AG09309 (cell line): Measurements from ENCODE around the gene PRKCA.
A peak's percentile ranks its signal among the peaks of the same experiment; 100 is the strongest.

Experiments
- DNase-seq: peaks from one replicate; pipeline ENCODE4 v3.0.0-alpha.2; 2010; ENCODE audit warnings: low read depth
- H3K4me3 ChIP-seq: 2 replicates; pipeline ENCODE4 v1.5.1; 2011; ENCODE audit warnings: mild to moderate bottlenecking, low read depth, low read length, moderate library complexity; ENCODE audit not compliant: control insufficient read depth
- TF ChIP-seq, protein P1 (sequence below): IDR thresholded peaks from 2 replicates; pipeline ENCODE4 v1.5.1; 2011; ENCODE audit warnings: mild to moderate bottlenecking, low read depth, low read length, inconsistent platforms; ENCODE audit not compliant: insufficient read depth, control insufficient read depth; ENCODE audit errors: missing control alignments

The PRKCA gene

DNA sequence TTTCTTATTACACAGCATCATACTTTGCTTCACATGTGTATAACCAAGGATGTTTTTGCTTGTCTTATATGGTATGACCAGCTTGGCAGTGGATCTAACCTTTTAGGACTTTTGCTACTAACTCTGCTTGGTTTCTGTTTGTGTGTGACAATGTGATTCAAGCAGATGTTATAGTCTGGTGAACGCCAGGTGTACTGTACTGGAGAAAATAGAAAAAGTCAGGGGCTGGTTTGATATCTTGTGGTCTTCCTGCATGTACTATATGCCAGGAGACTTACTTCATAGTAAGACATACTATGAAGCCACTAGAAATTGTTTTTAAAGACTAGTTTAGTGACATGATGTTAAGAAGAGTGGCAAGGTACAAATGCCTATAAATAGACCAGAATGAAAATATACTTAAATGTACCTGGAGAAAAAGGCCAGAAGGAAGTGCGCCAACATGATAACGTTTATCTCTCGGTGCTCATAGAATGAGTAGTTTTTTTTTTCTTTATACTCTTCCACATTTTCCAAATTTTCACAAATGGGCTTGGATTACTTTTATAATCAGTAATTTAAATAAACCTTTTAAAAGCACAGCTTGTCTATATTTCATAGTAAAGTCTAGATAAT is 112.3 kb downstream of the PRKCA start:
- DNase-seq: no peak
- TF ChIP-seq, protein P1, sequence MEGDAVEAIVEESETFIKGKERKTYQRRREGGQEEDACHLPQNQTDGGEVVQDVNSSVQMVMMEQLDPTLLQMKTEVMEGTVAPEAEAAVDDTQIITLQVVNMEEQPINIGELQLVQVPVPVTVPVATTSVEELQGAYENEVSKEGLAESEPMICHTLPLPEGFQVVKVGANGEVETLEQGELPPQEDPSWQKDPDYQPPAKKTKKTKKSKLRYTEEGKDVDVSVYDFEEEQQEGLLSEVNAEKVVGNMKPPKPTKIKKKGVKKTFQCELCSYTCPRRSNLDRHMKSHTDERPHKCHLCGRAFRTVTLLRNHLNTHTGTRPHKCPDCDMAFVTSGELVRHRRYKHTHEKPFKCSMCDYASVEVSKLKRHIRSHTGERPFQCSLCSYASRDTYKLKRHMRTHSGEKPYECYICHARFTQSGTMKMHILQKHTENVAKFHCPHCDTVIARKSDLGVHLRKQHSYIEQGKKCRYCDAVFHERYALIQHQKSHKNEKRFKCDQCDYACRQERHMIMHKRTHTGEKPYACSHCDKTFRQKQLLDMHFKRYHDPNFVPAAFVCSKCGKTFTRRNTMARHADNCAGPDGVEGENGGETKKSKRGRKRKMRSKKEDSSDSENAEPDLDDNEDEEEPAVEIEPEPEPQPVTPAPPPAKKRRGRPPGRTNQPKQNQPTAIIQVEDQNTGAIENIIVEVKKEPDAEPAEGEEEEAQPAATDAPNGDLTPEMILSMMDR: no peak
- H3K4me3 ChIP-seq: no peak overlapping the region

DNA sequence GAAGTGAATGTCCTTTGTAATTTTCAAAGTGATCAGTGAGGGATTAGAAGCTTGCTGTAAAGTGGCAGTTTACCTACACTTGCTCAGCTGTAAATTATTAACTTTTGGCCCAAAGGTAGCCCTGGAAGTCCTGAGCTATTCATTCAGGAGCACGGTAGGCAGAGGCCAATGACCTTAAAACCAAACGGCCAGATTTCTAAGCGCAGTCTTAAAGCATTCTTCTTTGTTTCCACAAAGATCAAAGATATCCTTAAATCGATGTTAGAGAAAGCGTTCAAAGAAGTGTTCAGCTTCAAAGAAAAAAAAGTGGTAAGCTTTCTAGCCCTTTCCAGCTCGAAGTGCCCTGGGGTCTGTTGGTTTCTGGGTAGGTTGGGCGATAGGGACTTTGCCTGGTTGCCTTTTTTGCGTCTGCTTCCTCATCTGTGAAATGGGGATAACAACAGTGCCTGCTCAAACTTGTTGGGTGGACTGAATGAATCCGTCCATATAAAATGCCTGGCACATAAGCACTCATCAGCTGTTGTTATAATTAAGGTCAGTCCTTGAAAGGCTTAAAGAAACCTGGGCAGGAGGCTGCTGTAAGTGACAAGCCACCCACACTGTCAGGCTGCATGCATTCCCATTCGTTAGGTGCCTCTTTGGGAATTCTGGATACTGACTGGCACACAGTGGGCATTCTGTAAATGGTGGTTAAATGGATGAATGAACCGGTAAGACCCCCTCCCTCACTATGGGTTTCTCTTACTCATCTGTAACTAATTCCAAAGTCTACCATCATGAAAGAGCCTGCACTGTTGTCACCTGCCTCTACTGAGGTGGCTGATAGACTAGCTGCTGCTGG is 113.2 kb downstream of the PRKCA start:
- no peak overlapping the region for H3K4me3 ChIP-seq
- TF ChIP-seq, protein P1: no peak
- DNase-seq: no peak

DNA sequence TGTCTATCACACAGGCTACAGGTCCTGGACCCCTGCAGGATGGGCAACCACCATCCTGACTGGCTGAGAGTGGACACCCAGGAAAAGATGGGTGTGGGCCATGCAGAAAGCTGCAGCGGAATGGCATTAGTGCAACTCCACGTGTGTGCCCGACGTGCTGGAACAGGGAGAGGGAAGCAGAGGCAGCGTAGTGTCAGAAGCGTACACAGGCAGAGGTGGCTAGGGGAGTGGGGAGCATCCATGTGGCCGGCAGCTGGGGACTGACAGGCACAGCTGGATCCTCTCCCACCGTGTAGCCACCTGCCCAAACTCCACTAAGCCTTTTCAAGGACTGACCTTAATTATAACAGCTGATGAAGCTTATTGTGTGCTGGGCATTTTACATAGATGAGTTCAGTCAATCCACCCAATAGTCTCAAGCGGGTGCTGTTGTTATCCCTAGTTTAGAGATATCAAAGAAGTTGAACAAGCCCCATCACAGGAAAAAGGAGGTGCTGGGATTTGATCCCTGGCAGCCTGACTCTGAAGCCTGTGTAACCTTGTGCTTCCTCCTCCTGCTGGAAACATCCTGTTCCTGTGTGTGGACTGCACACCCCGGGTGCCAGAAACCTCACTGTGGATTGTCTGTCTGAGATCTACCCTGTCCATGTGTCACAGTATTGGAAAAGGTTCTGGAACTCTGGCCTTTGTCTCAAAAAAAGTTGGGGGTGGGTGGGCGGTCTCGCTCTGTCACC is 114.0 kb downstream of the PRKCA start:
- no peak overlapping the region for H3K4me3 ChIP-seq
- TF ChIP-seq, protein P1: no peak
- DNase-seq: no peak

DNA sequence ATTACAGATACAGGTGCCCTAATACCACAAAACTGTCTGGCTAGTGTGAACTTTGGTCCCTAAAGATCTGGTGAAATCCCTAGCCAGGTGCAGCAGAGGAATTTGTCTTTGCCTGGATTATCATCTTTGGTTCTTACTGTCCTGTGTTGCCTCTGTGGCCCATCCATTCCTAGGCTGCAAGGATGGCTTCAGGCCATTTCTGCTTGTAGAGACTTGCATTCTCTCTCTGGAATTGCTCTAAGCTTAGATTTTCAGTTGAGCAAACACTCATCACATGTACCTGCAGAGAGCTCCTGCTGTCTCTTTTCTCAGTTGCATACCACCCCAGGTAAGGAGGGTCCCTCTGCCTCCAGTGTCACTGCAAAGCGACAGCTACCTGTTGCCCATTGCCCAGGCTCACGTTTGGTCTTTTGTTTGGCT is 114.9 kb downstream of the PRKCA start:
- TF ChIP-seq, protein P1: no peak
- no peak for DNase-seq
- no peak overlapping the region for H3K4me3 ChIP-seq

DNA sequence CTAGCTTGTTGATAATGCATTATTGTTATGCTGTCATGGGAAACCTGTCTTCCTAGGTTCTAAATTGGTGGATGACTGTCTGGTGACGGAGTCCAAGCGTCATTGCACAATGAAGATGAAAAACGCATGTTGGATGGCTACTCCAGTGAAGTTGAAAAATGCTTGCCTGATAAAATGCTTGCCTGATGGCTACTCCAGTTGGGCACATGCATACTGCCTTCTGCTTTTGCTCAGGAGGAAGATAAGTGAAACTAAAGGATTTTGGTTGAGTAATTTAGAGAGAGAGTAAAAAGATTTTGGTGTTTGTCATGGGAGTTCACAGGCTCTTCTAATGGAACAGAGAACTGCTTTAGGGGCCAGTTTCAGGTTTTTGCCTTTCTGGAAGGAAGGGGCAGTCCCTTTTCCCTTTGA is 118.6 kb downstream of the PRKCA start:
- TF ChIP-seq, protein P1: no peak
- H3K4me3 ChIP-seq: no peak overlapping the region
- DNase-seq: peak; percentile 80

DNA sequence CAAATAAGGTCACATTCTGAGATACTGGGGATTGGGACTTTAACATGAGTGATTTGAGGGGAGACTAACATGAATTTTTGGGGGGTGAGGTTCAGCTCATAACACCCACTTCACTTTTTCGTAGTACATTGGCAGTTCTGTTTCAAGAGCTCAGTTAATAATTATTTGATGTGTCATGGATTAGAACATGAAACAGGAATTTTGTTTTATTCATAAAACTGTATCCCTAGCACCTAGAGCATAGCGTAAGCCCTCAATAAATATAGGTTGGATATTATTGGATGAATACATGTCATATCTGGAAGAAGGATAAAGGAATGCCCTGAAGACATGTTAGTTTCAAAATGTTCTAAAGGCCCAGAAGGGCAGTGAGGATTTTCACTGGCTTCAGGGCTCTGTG is 119.8 kb downstream of the PRKCA start:
- TF ChIP-seq, protein P1: no peak
- no peak overlapping the region for H3K4me3 ChIP-seq
- no peak for DNase-seq
